WTC11 (cell line): ENCODE measurements around the gene GJB2.

ENCODE experiments used
- ATF2 ChIP-seq: sonication (generic); formaldehyde crosslinking; IDR thresholded peaks from 2 replicates; pipeline ENCODE4 v1.8.1; 2022; ENCODE audit warnings: low read depth, missing genetic modification reagents, borderline replicate concordance
- CTCF ChIP-seq: fragments of 200-600 bp; IDR thresholded peaks from 2 replicates; pipeline ENCODE4 v1.8.0; 2022; ENCODE audit warnings: antibody characterized with exemption
- FOXP1 ChIP-seq: sonication (generic); formaldehyde crosslinking; IDR thresholded peaks from 2 replicates; pipeline ENCODE4 v1.8.0; 2022; ENCODE audit warnings: missing genetic modification reagents, mild to moderate bottlenecking, moderate library complexity, borderline replicate concordance
- MAX ChIP-seq: sonication (generic); formaldehyde crosslinking; IDR thresholded peaks from 2 replicates; pipeline ENCODE4 v1.8.0; 2022; ENCODE audit warnings: mild to moderate bottlenecking, missing genetic modification reagents
- MYBL2 ChIP-seq: sonication (generic); formaldehyde crosslinking; IDR thresholded peaks from 2 replicates; pipeline ENCODE4 v1.8.1; 2023; ENCODE audit warnings: mild to moderate bottlenecking, moderate library complexity, missing genetic modification reagents
- SMAD3 ChIP-seq: sonication (generic); formaldehyde crosslinking; IDR thresholded peaks from 2 replicates; pipeline ENCODE4 v1.8.0; 2022; ENCODE audit warnings: missing genetic modification reagents, mild to moderate bottlenecking, borderline replicate concordance
- SP1 ChIP-seq: sonication (generic); formaldehyde crosslinking; conservative IDR thresholded peaks from 2 replicates; pipeline ENCODE4 v1.8.1; 2022; ENCODE audit warnings: missing genetic modification reagents
- TEAD4 ChIP-seq: sonication (generic); formaldehyde crosslinking; IDR thresholded peaks from 2 replicates; pipeline ENCODE4 v1.8.0; 2022; ENCODE audit warnings: mild to moderate bottlenecking, missing genetic modification reagents
- ZBTB43 ChIP-seq: sonication (generic); formaldehyde crosslinking; IDR thresholded peaks from 2 replicates; pipeline ENCODE4 v1.8.1; 2023; ENCODE audit warnings: mild to moderate bottlenecking, missing genetic modification reagents

GRCh38 chr13:20186771-20187170 lies 6.0 kb downstream of the GJB2 start:
- TF ChIP-seq MAX (CRISPR knock-in tag) (no peak), TEAD4 (no peak), SMAD3 (CRISPR knock-in tag) (no peak), FOXP1 (CRISPR knock-in tag) (no peak), SP1 (CRISPR knock-in tag) (no peak), ZBTB43 (CRISPR knock-in tag) (no peak), MYBL2 (CRISPR knock-in tag) (no peak), ATF2 (CRISPR knock-in tag) (no peak), CTCF (no peak)
